ENCODE results near the gene ABCC1. TPM values are rescaled to one million over a fixed set of nuclear protein-coding genes. Genes with fewer than 3 reads are reported as not detected.
A peak's percentile ranks its signal among the peaks of the same experiment; 100 is the strongest.

The ABCC1 gene
- total and polyA plus RNA-seq, 2 of the 4 experiments (the other 2 are of a cell fraction): 39.4 to 66.0 TPM

- peak; percentile 46 for ATAC-seq (ENCODE audit: low read depth)
- peaks cover 40% of the 10 kb centered on the region for H3K4me1 ChIP-seq (ENCODE audit: control insufficient read depth, insufficient read depth, low read length)
- H3K27ac ChIP-seq (ENCODE audit: insufficient read depth, low read length): peak overlapping the region; percentile 54
- H2BK20ac ChIP-seq (ENCODE audit: low read depth, low read length): peak overlapping the region; percentile 90
- peak; percentile 67 for DNase-seq
- dilution Hi-C loops (cut with HindIII; ENCODE audit: low sequenced_read_pairs, unreplicated experiment) (no loop called here), in situ Hi-C loops (cut with MboI; ENCODE audit: low sequenced_read_pairs) (no loop called here), intact Hi-C loops (cut with micrococcal nuclease) (no loop called here)
- H3K9me1 ChIP-seq (ENCODE audit: insufficient read depth, low read length): peaks cover 51% of the 10 kb centered on the region
- peaks cover 3% of the 10 kb centered on the region for H3K9me3 ChIP-seq (ENCODE audit: control insufficient read depth, insufficient read depth, low read length)
- H3K4me2 ChIP-seq (ENCODE audit: low read depth, low read length): 0 out of 2 replicates have a peak overlapping the region, but pooled peaks have one; percentile 14
- H3K4ac ChIP-seq (ENCODE audit: low read depth, low read length): peak overlapping the region; percentile 69
- no peak overlapping the region for H3K4me3 ChIP-seq (ENCODE audit: insufficient read depth, low read depth, low read length)
- H3K23ac ChIP-seq (ENCODE audit: low read depth, low read length): peak overlapping the region; percentile 54
- WGBS, 2 experiments (ENCODE audit: extremely low coverage in 2 of 2, insufficient read length in 1 of 2): 20% methylated on average over 1 of the region's 3 CpGs; no CpG with 5 or more reads in 1 of the 2 experiments
- TF ChIP-seq CHD1 (IDR thresholded peaks at IDR 0.05; ENCODE audit: low read depth, low read length) (no peak), NFE2L2 (IDR thresholded peaks at IDR 0.05; ENCODE audit: low read depth, low read length) (no peak), CTCF (conservative IDR thresholded peaks at IDR 0.05; ENCODE audit: low read depth, low read length) (no peak), POLR2A (IDR thresholded peaks at IDR 0.05; ENCODE audit: low read depth, low read length) (no peak), CEBPB (IDR thresholded peaks at IDR 0.05; ENCODE audit: low read depth, low read length) (no peak), MAZ (IDR thresholded peaks at IDR 0.05; ENCODE audit: borderline replicate concordance, low read depth, low read length) (no peak), RAD21 (IDR thresholded peaks at IDR 0.05; ENCODE audit: low read length) (no peak), RFX5 (IDR thresholded peaks at IDR 0.05; ENCODE audit: low read depth, low read length) (no peak), RCOR1 (IDR thresholded peaks at IDR 0.05; ENCODE audit: insufficient replicate concordance, low read length) (no peak), MAFK (IDR thresholded peaks at IDR 0.05; ENCODE audit: low read depth, low read length) (no peak), MXI1 (IDR thresholded peaks at IDR 0.05; ENCODE audit: borderline replicate concordance, low read depth, low read length) (no peak)
- TF ChIP-seq, protein P1, sequence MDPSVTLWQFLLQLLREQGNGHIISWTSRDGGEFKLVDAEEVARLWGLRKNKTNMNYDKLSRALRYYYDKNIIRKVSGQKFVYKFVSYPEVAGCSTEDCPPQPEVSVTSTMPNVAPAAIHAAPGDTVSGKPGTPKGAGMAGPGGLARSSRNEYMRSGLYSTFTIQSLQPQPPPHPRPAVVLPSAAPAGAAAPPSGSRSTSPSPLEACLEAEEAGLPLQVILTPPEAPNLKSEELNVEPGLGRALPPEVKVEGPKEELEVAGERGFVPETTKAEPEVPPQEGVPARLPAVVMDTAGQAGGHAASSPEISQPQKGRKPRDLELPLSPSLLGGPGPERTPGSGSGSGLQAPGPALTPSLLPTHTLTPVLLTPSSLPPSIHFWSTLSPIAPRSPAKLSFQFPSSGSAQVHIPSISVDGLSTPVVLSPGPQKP (IDR thresholded peaks at IDR 0.05; ENCODE audit: borderline replicate concordance, low read depth, low read length): no peak
- peak overlapping the region; percentile 67 for H2BK120ac ChIP-seq (ENCODE audit: low read depth, low read length)
- no peak overlapping the region for H2AK9ac ChIP-seq (replicated peaks; ENCODE audit: low read depth, low read length, poor library complexity)
- H3K27me3 ChIP-seq (ENCODE audit: control insufficient read depth, insufficient read depth, low read length): no peaks in the 10 kb centered on the region
- peak overlapping the region; percentile 67 for H4K91ac ChIP-seq (ENCODE audit: insufficient read depth, low read depth, low read length)
- peak overlapping the region in 1 of 2 experiments; percentile 62; a peak in 2 of 4 replicates for H4K8ac ChIP-seq (ENCODE audit: low read depth in 2 of 2, low read length in 2 of 2)
- H2AK5ac ChIP-seq (ENCODE audit: low read depth, low read length): peak overlapping the region; percentile 56
- ChIA-PET POLR2A (ENCODE audit: unreplicated experiment) (no interaction called here), CTCF (no interaction called here)
- H3K18ac ChIP-seq (ENCODE audit: low read depth, low read length): peak overlapping the region; percentile 39; the same call in 1 of the 2 replicates
- H4K20me1 ChIP-seq (ENCODE audit: insufficient read depth, low read length): peaks cover 82% of the 10 kb centered on the region
- H2BK5ac ChIP-seq (ENCODE audit: low read depth, low read length, poor library complexity, severe bottlenecking): peak overlapping the region; percentile 84
- H3K36me3 ChIP-seq (ENCODE audit: control insufficient read depth, insufficient read depth, low read length): peaks cover 31% of the 10 kb centered on the region
- peak overlapping the region; percentile 12; the same call in 1 of the 2 replicates for H3K56ac ChIP-seq (ENCODE audit: extremely low read depth, insufficient read depth, low read length)
- no peak overlapping the region for H2AFZ ChIP-seq (replicated peaks; ENCODE audit: low read length, poor library complexity)
- H3K79me1 ChIP-seq (ENCODE audit: low read depth in 1 of 2, low read length in 2 of 2): peaks cover 22 to 88% of the 10 kb centered on the region in 2 experiments
- no peak overlapping the region for H3K9ac ChIP-seq (ENCODE audit: low read depth, low read length)
- BruUV-seq (replicated peaks): no TSS peak
- peak overlapping the region; percentile 13; the same call in 1 of the 2 replicates for H4K5ac ChIP-seq (ENCODE audit: low read depth, low read length)
- peak overlapping the region; percentile 53; the same call in 1 of the 3 replicates for H2BK15ac ChIP-seq (ENCODE audit: low read depth, low read length)
- H3K14ac ChIP-seq (replicated peaks; ENCODE audit: low read depth, low read length): peak overlapping the region; percentile 62; the same call in 1 of the 2 replicates
Observed at GRCh38 chr16:15972046-15972868, 22.8 kb downstream of the ABCC1 start.

Data from IMR-90 (cell line).